ENCODE data around the gene SYCP3. TPM values are rescaled to one million over a fixed set of nuclear protein-coding genes. Genes with fewer than 3 reads are reported as not detected.

Gene SYCP3
- total and polyA plus RNA-seq, 4 donors: 0.05 to 1.2 (median 0.67) TPM

GRCh38 chr12:101694297-101694848 lies 44.9 kb downstream of the SYCP3 start:
- ATAC-seq (ENCODE audit: insufficient read depth, low FRiP score) (no peak), DNase-seq (no peak)
- WGBS, 2 donors: 90 to 94% methylated on average over 2 of the region's 2 CpGs
- Histone ChIP-seq H3K36me3 (ENCODE audit: control insufficient read depth in 4 of 4, insufficient read depth in 4 of 4, low read length in 4 of 4) (no peaks in the 10 kb centered on the region), H3K27me3 (ENCODE audit: control insufficient read depth in 3 of 3, insufficient read depth in 3 of 3, low read length in 2 of 3) (peaks cover 0 to 2% (median 0%) of the 10 kb centered on the region in 3 donors), H3K9ac (ENCODE audit: insufficient read depth in 1 of 2, low read length in 2 of 2) (no peak overlapping the region), H3K4me3 (no peak overlapping the region), H3K9me3 (ENCODE audit: control insufficient read depth in 4 of 4, insufficient read depth in 3 of 4, low read length in 3 of 4) (no peaks in the 10 kb centered on the region), H3K27ac (ENCODE audit: low read depth in 1 of 2, low read length in 1 of 2) (no peak overlapping the region), H3K4me1 (ENCODE audit: control insufficient read depth in 5 of 5, insufficient read depth in 5 of 5, low read length in 5 of 5) (peaks cover 0 to 14% (median 5%) of the 10 kb centered on the region in 5 donors)
- TF ChIP-seq CTCF (IDR thresholded peaks at IDR 0.05; ENCODE audit: control extremely low read depth, extremely low read depth): no peak

DNA sequence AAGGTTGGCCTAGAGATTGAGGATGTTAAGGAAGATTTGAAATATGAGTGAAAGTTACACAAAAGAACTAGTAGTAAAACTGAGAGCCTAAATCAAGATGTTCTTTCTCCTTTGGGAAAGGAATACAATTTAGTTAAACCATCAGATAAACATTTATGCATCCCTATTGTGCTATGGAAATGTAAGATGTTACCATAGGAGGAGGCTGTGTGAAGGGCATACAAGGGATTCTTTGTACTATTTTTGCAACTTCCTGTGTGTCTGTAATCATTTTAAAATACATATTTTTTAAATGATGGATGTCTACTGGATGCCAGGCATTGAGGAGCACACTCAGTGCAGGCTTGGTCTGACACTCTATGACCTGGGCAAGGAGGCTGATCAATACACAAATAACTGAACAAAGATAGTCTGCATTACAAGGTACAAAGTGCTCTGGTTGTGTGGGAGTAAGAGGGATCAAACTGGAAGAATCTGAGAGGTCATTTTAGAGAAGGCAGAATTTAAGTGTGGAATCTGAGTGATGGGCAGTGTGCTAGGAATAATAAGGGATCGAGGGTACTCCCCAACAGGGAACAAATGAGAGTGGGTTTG lies 47.7 kb downstream of the SYCP3 start:
- no peak overlapping the region for H3K9ac ChIP-seq (ENCODE audit: insufficient read depth in 1 of 2, low read length in 2 of 2)
- no peak for DNase-seq
- H3K27me3 ChIP-seq (ENCODE audit: control insufficient read depth in 3 of 3, insufficient read depth in 3 of 3, low read length in 2 of 3): peaks cover 0 to 2% (median 0%) of the 10 kb centered on the region in 3 donors
- no peak for TF ChIP-seq CTCF (IDR thresholded peaks at IDR 0.05; ENCODE audit: control extremely low read depth, extremely low read depth)
- no peak overlapping the region for H3K27ac ChIP-seq (ENCODE audit: low read depth in 1 of 2, low read length in 1 of 2)
- WGBS, 2 donors: 92 to 93% methylated on average over 1 of the region's 1 CpG
- H3K36me3 ChIP-seq (ENCODE audit: control insufficient read depth in 4 of 4, insufficient read depth in 4 of 4, low read length in 4 of 4): no peaks in the 10 kb centered on the region
- no peaks in the 10 kb centered on the region for H3K9me3 ChIP-seq (ENCODE audit: control insufficient read depth in 4 of 4, insufficient read depth in 3 of 4, low read length in 3 of 4)
- H3K4me3 ChIP-seq: no peak overlapping the region
- H3K4me1 ChIP-seq (ENCODE audit: control insufficient read depth in 5 of 5, insufficient read depth in 5 of 5, low read length in 5 of 5): peaks cover 0 to 2% (median under 1%) of the 10 kb centered on the region in 5 donors
- no peak for ATAC-seq (ENCODE audit: insufficient read depth, low FRiP score)

GRCh38 chr12:101690544-101691098 lies 48.6 kb downstream of the SYCP3 start:
- Histone ChIP-seq H3K27ac (ENCODE audit: low read depth in 1 of 2, low read length in 1 of 2) (no peak overlapping the region), H3K4me3 (no peak overlapping the region), H3K9ac (ENCODE audit: insufficient read depth in 1 of 2, low read length in 2 of 2) (no peak overlapping the region), H3K4me1 (ENCODE audit: control insufficient read depth in 5 of 5, insufficient read depth in 5 of 5, low read length in 5 of 5) (no peaks in the 10 kb centered on the region), H3K27me3 (ENCODE audit: control insufficient read depth in 3 of 3, insufficient read depth in 3 of 3, low read length in 2 of 3) (peaks cover 0 to 2% (median 0%) of the 10 kb centered on the region in 3 donors), H3K36me3 (ENCODE audit: control insufficient read depth in 4 of 4, insufficient read depth in 4 of 4, low read length in 4 of 4) (no peaks in the 10 kb centered on the region), H3K9me3 (ENCODE audit: control insufficient read depth in 4 of 4, insufficient read depth in 3 of 4, low read length in 3 of 4) (no peaks in the 10 kb centered on the region)
- no peak for TF ChIP-seq CTCF (IDR thresholded peaks at IDR 0.05; ENCODE audit: control extremely low read depth, extremely low read depth)
- ATAC-seq (ENCODE audit: insufficient read depth, low FRiP score) (no peak), DNase-seq (no peak)
- 59 to 62% methylated on average over 3 of the region's 3 CpGs for WGBS, 2 donors
